HEK293 (cell line): ENCODE measurements around the gene PRSS3.

Experiments
- CTCF ChIA-PET: fragments of 350-600 bp; formaldehyde crosslinking; extraction: SDS; loops from one replicate; lab custom pipeline; 2021; ENCODE audit warnings: antibody characterized with exemption; lab: Yijun Ruan, JAX
- POLR2A ChIA-PET: fragments of 300-600 bp; formaldehyde crosslinking; extraction: SDS; loops from one replicate; lab custom pipeline; 2020; ENCODE audit warnings: antibody characterized with exemption, inconsistent platforms; lab: Yijun Ruan, JAX
- H3K27ac ChIP-seq: fragments of 200-500 bp; sonication (Bioruptor generic); 2 replicates; pipeline ENCODE4 v1.5.1; 2014; ENCODE audit warnings: low read depth, low read length, control low read depth, inconsistent platforms; ENCODE audit errors: extremely low read depth
- H3K36me3 ChIP-seq, 2 experiments: fragments of 200-500 bp in 1 of 2; sonication (Bioruptor generic) in 1 of 2; 1 replicate in 1 of 2; 2 replicates in 1 of 2; pipeline ENCODE4 v1.5.1; 2014 to 2017; ENCODE audit warnings: inconsistent platforms in 2 of 2, low read length in 2 of 2; ENCODE audit not compliant: control insufficient read depth in 2 of 2, insufficient read depth in 1 of 2
- H3K4me1 ChIP-seq: fragments of 200-500 bp; sonication (Bioruptor generic); 2 replicates; pipeline ENCODE4 v1.5.1; 2014; ENCODE audit warnings: mild to moderate bottlenecking, low read length, inconsistent platforms; ENCODE audit not compliant: control insufficient read depth, insufficient read depth
- H3K4me3 ChIP-seq: 2 replicates; pipeline ENCODE4 v1.5.1; 2011; ENCODE audit warnings: low read depth, mild to moderate bottlenecking, control low read depth, low read length, moderate library complexity
- H3K9me3 ChIP-seq: fragments of 200-500 bp; sonication (Bioruptor generic); 2 replicates; pipeline ENCODE4 v1.5.1; 2014; ENCODE audit warnings: low read depth, low read length, inconsistent platforms; ENCODE audit not compliant: control insufficient read depth, insufficient read depth
- BCL11A ChIP-seq: fragments of 450-650 bp; formaldehyde crosslinking; IDR thresholded peaks from 2 replicates; pipeline ENCODE4 v1.5.1; 2016; ENCODE audit warnings: low read depth, missing biosample characterization, missing genetic modification characterization
- KLF16 ChIP-seq: fragments of 450-650 bp; formaldehyde crosslinking; IDR thresholded peaks from 2 replicates; pipeline ENCODE4 v1.5.1; 2017; ENCODE audit warnings: missing biosample characterization, missing genetic modification characterization
- MZF1 ChIP-seq: fragments of 450-650 bp; formaldehyde crosslinking; IDR thresholded peaks from 2 replicates; pipeline ENCODE4 v1.5.1; 2017; ENCODE audit warnings: missing biosample characterization, missing genetic modification characterization, borderline replicate concordance
- ZBTB8A ChIP-seq: fragments of 450-650 bp; formaldehyde crosslinking; IDR thresholded peaks from 2 replicates; pipeline ENCODE4 v1.5.1; 2016; ENCODE audit warnings: missing biosample characterization, missing genetic modification characterization
- ZNF114 ChIP-seq: fragments of 450-650 bp; formaldehyde crosslinking; IDR thresholded peaks from 2 replicates; pipeline ENCODE4 v1.5.0; 2017; ENCODE audit warnings: missing biosample characterization, missing genetic modification characterization
- ZNF140 ChIP-seq: fragments of 450-650 bp; formaldehyde crosslinking; IDR thresholded peaks from 2 replicates; pipeline ENCODE4 v1.5.1; 2016; ENCODE audit warnings: missing biosample characterization, missing genetic modification characterization
- ZNF146 ChIP-seq: fragments of 450-650 bp; formaldehyde crosslinking; IDR thresholded peaks from 2 replicates; pipeline ENCODE4 v1.5.1; 2016; ENCODE audit warnings: missing biosample characterization, missing genetic modification characterization
- ZNF394 ChIP-seq: fragments of 450-650 bp; formaldehyde crosslinking; IDR thresholded peaks from 2 replicates; pipeline ENCODE4 v1.5.1; 2016; ENCODE audit warnings: missing biosample characterization, missing genetic modification characterization, mild to moderate bottlenecking, moderate library complexity, borderline replicate concordance
- ZNF433 ChIP-seq: fragments of 450-650 bp; formaldehyde crosslinking; IDR thresholded peaks from 2 replicates; pipeline ENCODE4 v1.5.1; 2016; ENCODE audit warnings: missing biosample characterization, missing genetic modification characterization, low read depth
- ZNF501 ChIP-seq: fragments of 450-650 bp; formaldehyde crosslinking; IDR thresholded peaks from 2 replicates; pipeline ENCODE4 v1.5.1; 2016; ENCODE audit warnings: missing biosample characterization, missing genetic modification characterization
- ZNF623 ChIP-seq: fragments of 450-650 bp; formaldehyde crosslinking; IDR thresholded peaks from 2 replicates; pipeline ENCODE4 v1.5.1; 2016; ENCODE audit warnings: missing biosample characterization, missing genetic modification characterization
- ZNF664 ChIP-seq: fragments of 450-650 bp; formaldehyde crosslinking; IDR thresholded peaks from 2 replicates; pipeline ENCODE4 v1.5.1; 2016; ENCODE audit warnings: missing biosample characterization, missing genetic modification characterization
- ZSCAN16 ChIP-seq: fragments of 450-650 bp; formaldehyde crosslinking; IDR thresholded peaks from 2 replicates; pipeline ENCODE4 v1.5.1; 2016; ENCODE audit warnings: missing biosample characterization, missing genetic modification characterization
- ZSCAN23 ChIP-seq: fragments of 450-650 bp; formaldehyde crosslinking; IDR thresholded peaks from 2 replicates; pipeline ENCODE4 v1.5.1; 2016; ENCODE audit warnings: missing biosample characterization, missing genetic modification characterization
- TF ChIP-seq, protein P1 (sequence below): fragments of 450-650 bp; formaldehyde crosslinking; IDR thresholded peaks from 2 replicates; pipeline ENCODE4 v1.5.1; 2016; ENCODE audit warnings: missing biosample characterization, missing genetic modification characterization
- TF ChIP-seq, protein P2 (sequence below): fragments of 450-650 bp; formaldehyde crosslinking; IDR thresholded peaks from 2 replicates; pipeline ENCODE4 v1.5.1; 2016; ENCODE audit warnings: missing biosample characterization, missing genetic modification characterization, borderline replicate concordance
- TF ChIP-seq, protein P3 (sequence below): fragments of 450-650 bp; formaldehyde crosslinking; IDR thresholded peaks from 2 replicates; pipeline ENCODE4 v1.5.1; 2016; ENCODE audit warnings: missing biosample characterization, missing genetic modification characterization

PRSS3 gene

DNA sequence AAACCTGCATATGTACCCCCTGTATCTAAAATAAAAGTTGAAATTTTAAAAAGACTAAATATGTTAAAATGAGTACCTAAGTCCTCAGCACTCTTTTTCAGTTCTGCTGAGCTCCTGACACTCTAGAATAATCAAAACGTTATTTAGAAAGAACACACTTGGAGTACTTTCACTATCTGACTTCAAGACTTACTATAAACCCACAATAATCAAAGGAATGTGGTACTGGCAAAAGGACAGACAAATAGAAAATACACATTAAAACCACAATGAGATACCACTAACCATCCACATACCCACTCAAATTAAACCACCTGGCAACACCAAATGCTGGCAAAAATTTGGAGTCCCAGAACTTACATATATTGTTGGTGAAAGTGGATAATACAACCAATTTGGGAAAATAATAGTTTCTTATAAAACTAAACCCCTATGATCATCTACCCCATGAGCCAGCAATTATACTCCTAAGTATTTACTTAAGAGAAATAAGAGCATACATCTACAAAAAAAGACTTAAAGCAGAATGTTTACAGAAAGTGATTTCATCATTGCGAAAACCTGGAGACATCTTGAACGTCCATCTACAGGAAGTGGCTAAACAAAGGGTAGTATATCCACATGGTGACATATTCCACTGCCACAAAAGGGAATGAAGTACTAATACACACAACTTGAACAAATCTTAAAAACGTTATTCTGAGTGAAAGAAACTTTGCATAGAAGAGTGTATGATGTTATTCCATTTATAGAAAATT is 12.8 kb upstream of the PRSS3 start:
- Histone ChIP-seq H3K4me1 (no peaks in the 10 kb centered on the region), H3K9me3 (no peaks in the 10 kb centered on the region), H3K27ac (no peak overlapping the region), H3K36me3 (no peaks in the 10 kb centered on the region), H3K4me3 (no peak overlapping the region)
- ChIA-PET POLR2A (no interaction called here), CTCF (interaction anchor here (0.6 to 2.4 kb wide), 4 partner anchors 31 to 525 kb away, joined by 3 to 11 read pairs (median 4); no protein-coding TSS in a partner anchor)
- TF ChIP-seq ZSCAN23 (tag by site-specific recombination) (no peak), ZBTB8A (tag by site-specific recombination) (no peak), ZNF623 (tag by site-specific recombination) (no peak), ZNF394 (no peak), ZNF146 (tag by site-specific recombination) (no peak), ZNF114 (no peak), KLF16 (tag by site-specific recombination) (no peak), MZF1 (no peak), ZNF664 (tag by site-specific recombination) (no peak), ZNF501 (tag by site-specific recombination) (no peak), BCL11A (tag by site-specific recombination) (no peak), ZNF140 (tag by site-specific recombination) (no peak), ZSCAN16 (no peak), ZNF433 (no peak)
- TF ChIP-seq, protein P1, sequence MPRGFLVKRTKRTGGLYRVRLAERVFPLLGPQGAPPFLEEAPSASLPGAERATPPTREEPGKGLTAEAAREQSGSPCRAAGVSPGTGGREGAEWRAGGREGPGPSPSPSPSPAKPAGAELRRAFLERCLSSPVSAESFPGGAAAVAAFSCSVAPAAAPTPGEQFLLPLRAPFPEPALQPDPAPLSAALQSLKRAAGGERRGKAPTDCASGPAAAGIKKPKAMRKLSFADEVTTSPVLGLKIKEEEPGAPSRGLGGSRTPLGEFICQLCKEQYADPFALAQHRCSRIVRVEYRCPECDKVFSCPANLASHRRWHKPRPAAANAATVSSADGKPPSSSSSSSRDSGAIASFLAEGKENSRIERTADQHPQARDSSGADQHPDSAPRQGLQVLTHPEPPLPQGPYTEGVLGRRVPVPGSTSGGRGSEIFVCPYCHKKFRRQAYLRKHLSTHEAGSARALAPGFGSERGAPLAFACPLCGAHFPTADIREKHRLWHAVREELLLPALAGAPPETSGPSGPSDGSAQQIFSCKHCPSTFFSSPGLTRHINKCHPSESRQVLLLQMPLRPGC (tag by site-specific recombination): no peak
- TF ChIP-seq, protein P2, sequence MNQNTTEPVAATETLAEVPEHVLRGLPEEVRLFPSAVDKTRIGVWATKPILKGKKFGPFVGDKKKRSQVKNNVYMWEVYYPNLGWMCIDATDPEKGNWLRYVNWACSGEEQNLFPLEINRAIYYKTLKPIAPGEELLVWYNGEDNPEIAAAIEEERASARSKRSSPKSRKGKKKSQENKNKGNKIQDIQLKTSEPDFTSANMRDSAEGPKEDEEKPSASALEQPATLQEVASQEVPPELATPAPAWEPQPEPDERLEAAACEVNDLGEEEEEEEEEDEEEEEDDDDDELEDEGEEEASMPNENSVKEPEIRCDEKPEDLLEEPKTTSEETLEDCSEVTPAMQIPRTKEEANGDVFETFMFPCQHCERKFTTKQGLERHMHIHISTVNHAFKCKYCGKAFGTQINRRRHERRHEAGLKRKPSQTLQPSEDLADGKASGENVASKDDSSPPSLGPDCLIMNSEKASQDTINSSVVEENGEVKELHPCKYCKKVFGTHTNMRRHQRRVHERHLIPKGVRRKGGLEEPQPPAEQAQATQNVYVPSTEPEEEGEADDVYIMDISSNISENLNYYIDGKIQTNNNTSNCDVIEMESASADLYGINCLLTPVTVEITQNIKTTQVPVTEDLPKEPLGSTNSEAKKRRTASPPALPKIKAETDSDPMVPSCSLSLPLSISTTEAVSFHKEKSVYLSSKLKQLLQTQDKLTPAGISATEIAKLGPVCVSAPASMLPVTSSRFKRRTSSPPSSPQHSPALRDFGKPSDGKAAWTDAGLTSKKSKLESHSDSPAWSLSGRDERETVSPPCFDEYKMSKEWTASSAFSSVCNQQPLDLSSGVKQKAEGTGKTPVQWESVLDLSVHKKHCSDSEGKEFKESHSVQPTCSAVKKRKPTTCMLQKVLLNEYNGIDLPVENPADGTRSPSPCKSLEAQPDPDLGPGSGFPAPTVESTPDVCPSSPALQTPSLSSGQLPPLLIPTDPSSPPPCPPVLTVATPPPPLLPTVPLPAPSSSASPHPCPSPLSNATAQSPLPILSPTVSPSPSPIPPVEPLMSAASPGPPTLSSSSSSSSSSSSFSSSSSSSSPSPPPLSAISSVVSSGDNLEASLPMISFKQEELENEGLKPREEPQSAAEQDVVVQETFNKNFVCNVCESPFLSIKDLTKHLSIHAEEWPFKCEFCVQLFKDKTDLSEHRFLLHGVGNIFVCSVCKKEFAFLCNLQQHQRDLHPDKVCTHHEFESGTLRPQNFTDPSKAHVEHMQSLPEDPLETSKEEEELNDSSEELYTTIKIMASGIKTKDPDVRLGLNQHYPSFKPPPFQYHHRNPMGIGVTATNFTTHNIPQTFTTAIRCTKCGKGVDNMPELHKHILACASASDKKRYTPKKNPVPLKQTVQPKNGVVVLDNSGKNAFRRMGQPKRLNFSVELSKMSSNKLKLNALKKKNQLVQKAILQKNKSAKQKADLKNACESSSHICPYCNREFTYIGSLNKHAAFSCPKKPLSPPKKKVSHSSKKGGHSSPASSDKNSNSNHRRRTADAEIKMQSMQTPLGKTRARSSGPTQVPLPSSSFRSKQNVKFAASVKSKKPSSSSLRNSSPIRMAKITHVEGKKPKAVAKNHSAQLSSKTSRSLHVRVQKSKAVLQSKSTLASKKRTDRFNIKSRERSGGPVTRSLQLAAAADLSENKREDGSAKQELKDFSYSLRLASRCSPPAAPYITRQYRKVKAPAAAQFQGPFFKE (tag by site-specific recombination): no peak
- TF ChIP-seq, protein P3, sequence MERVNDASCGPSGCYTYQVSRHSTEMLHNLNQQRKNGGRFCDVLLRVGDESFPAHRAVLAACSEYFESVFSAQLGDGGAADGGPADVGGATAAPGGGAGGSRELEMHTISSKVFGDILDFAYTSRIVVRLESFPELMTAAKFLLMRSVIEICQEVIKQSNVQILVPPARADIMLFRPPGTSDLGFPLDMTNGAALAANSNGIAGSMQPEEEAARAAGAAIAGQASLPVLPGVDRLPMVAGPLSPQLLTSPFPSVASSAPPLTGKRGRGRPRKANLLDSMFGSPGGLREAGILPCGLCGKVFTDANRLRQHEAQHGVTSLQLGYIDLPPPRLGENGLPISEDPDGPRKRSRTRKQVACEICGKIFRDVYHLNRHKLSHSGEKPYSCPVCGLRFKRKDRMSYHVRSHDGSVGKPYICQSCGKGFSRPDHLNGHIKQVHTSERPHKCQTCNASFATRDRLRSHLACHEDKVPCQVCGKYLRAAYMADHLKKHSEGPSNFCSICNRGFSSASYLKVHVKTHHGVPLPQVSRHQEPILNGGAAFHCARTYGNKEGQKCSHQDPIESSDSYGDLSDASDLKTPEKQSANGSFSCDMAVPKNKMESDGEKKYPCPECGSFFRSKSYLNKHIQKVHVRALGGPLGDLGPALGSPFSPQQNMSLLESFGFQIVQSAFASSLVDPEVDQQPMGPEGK (tag by site-specific recombination): no peak
